H9 (cell line): ENCODE measurements around the gene GATA5. TPM values are rescaled to one million over a fixed set of nuclear protein-coding genes. Genes with fewer than 3 reads are reported as not detected.

Experiments
- DNase-seq: peaks from one replicate; pipeline ENCODE4 v3.0.0-alpha.2; 2017
- H2AFZ ChIP-seq: one replicate; pipeline ENCODE4 v1.6.1; 2013; ENCODE audit warnings: mild to moderate bottlenecking, low read length, control low read depth, moderate library complexity
- H2AK5ac ChIP-seq: 2 replicates; pipeline ENCODE4 v1.6.1; 2013; ENCODE audit warnings: low read length, control low read depth, mixed read lengths; ENCODE audit not compliant: insufficient read length
- H2BK120ac ChIP-seq: one replicate; pipeline ENCODE4 v1.6.1; 2013; ENCODE audit warnings: low read depth, mild to moderate bottlenecking, low read length, control low read depth, inconsistent platforms; ENCODE audit not compliant: poor library complexity, severe bottlenecking
- H2BK12ac ChIP-seq: 2 replicates; pipeline ENCODE4 v1.6.1; 2013; ENCODE audit warnings: low read length, control low read depth, mixed read lengths, low read depth; ENCODE audit not compliant: insufficient read length
- H2BK15ac ChIP-seq: 2 replicates; pipeline ENCODE4 v1.6.1; 2013; ENCODE audit warnings: low read depth, low read length, control low read depth
- H2BK20ac ChIP-seq: one replicate; pipeline ENCODE4 v1.6.1; 2013; ENCODE audit warnings: low read depth, mild to moderate bottlenecking, low read length, control low read depth, inconsistent platforms; ENCODE audit not compliant: poor library complexity, severe bottlenecking
- H2BK5ac ChIP-seq: 2 replicates; pipeline ENCODE4 v1.6.1; 2013; ENCODE audit warnings: low read length, control low read depth, mixed read lengths; ENCODE audit not compliant: insufficient read length
- H3K14ac ChIP-seq: 2 replicates; pipeline ENCODE4 v1.6.1; 2013; ENCODE audit warnings: low read length, control low read depth; ENCODE audit not compliant: insufficient read depth
- H3K18ac ChIP-seq: 2 replicates; pipeline ENCODE4 v1.6.1; 2013; ENCODE audit warnings: low read depth, mild to moderate bottlenecking, mixed read lengths, low read length, control low read depth; ENCODE audit not compliant: insufficient read length
- H3K23ac ChIP-seq: 2 replicates; pipeline ENCODE4 v1.6.1; 2013; ENCODE audit warnings: low read length, control low read depth, mixed read lengths, low read depth; ENCODE audit not compliant: insufficient read length
- H3K23me2 ChIP-seq: 2 replicates; pipeline ENCODE4 v1.6.1; 2013; ENCODE audit warnings: low read depth, mild to moderate bottlenecking, mixed read lengths, low read length, control low read depth; ENCODE audit not compliant: insufficient read length, poor library complexity, severe bottlenecking
- H3K27ac ChIP-seq: 2 replicates; pipeline ENCODE4 v1.5.1; 2013; ENCODE audit warnings: low read length, control low read depth, mixed read lengths, low read depth; ENCODE audit not compliant: insufficient read length
- H3K27me3 ChIP-seq: 2 replicates; pipeline ENCODE4 v1.6.1; 2013; ENCODE audit warnings: low read length, control low read depth, inconsistent platforms; ENCODE audit not compliant: insufficient read depth
- H3K4ac ChIP-seq: 2 replicates; pipeline ENCODE4 v1.6.1; 2013; ENCODE audit warnings: low read depth, mild to moderate bottlenecking, control low read depth, inconsistent platforms, low read length, moderate library complexity
- H3K4me1 ChIP-seq: 2 replicates; pipeline ENCODE4 v1.6.1; 2013; ENCODE audit warnings: low read length, control low read depth, inconsistent platforms; ENCODE audit not compliant: insufficient read depth
- H3K4me2 ChIP-seq: 2 replicates; pipeline ENCODE4 v1.6.1; 2013; ENCODE audit warnings: low read length, control low read depth, mixed read lengths; ENCODE audit not compliant: insufficient read length, insufficient read depth
- H3K56ac ChIP-seq: 2 replicates; pipeline ENCODE4 v1.6.1; 2013; ENCODE audit warnings: low read depth, mild to moderate bottlenecking, mixed read lengths, low read length, control low read depth; ENCODE audit not compliant: insufficient read length
- H3K79me1 ChIP-seq: 2 replicates; pipeline ENCODE4 v1.6.1; 2013; ENCODE audit warnings: low read depth, mild to moderate bottlenecking, moderate library complexity, low read length, control low read depth, inconsistent platforms; ENCODE audit not compliant: insufficient read depth, poor library complexity, severe bottlenecking
- H3K79me2 ChIP-seq: 2 replicates; pipeline ENCODE4 v1.6.1; 2013; ENCODE audit warnings: low read length, control low read depth, inconsistent platforms; ENCODE audit not compliant: insufficient read depth
- H3K9ac ChIP-seq: 2 replicates; pipeline ENCODE4 v1.6.1; 2013; ENCODE audit warnings: low read length, control low read depth, mixed read lengths; ENCODE audit not compliant: insufficient read length; ENCODE audit errors: extremely low read depth
- H3K9me3 ChIP-seq: one replicate; pipeline ENCODE4 v1.6.1; 2013; ENCODE audit warnings: low read depth, low read length, inconsistent platforms; ENCODE audit not compliant: control insufficient read depth
- H3T11ph ChIP-seq: one replicate; pipeline ENCODE4 v1.6.1; 2013; ENCODE audit warnings: mild to moderate bottlenecking, low read length, control low read depth, inconsistent platforms
- H4K20me1 ChIP-seq: one replicate; pipeline ENCODE4 v1.6.1; 2013; ENCODE audit not compliant: control insufficient read depth, insufficient read length, insufficient read depth
- H4K5ac ChIP-seq: 2 replicates; pipeline ENCODE4 v1.6.1; 2013; ENCODE audit warnings: low read depth, mild to moderate bottlenecking, mixed read lengths, low read length, control low read depth; ENCODE audit not compliant: insufficient read length
- H4K8ac ChIP-seq: replicated peaks from 2 replicates; pipeline ENCODE4 v1.6.1; 2013; ENCODE audit warnings: low read length, control low read depth, mixed read lengths, low read depth; ENCODE audit not compliant: insufficient read length
- H4K91ac ChIP-seq: 2 replicates; pipeline ENCODE4 v1.6.1; 2013; ENCODE audit warnings: low read depth, mild to moderate bottlenecking, moderate library complexity, mixed read lengths, low read length, control low read depth; ENCODE audit not compliant: insufficient read length
- H3K27ac Mint-ChIP-seq, 3 experiments: 2 replicates in 2 of 3; 3 replicates in 1 of 3; pipeline ENCODE4 v1.8.0; 2020 to 2021; ENCODE audit warnings: mixed read lengths in 3 of 3, mild to moderate bottlenecking in 1 of 3, moderate library complexity in 1 of 3
- H3K27me3 Mint-ChIP-seq: 2 replicates; pipeline ENCODE4 v1.8.0; 2021; ENCODE audit warnings: low read depth, mild to moderate bottlenecking, moderate library complexity, mixed read lengths
- H3K36me3 Mint-ChIP-seq, 3 experiments: 2 replicates in 2 of 3; 3 replicates in 1 of 3; pipeline ENCODE4 v1.8.0; 2020 to 2021; ENCODE audit warnings: low read depth in 3 of 3, mixed read lengths in 3 of 3; ENCODE audit not compliant: insufficient read depth in 1 of 3
- H3K4me1 Mint-ChIP-seq, 2 experiments: 2 replicates each; pipeline ENCODE4 v1.8.0; 2020; ENCODE audit warnings: mixed read lengths in 2 of 2
- H3K4me3 Mint-ChIP-seq, 2 experiments: 2 replicates in 1 of 2; 3 replicates in 1 of 2; pipeline ENCODE4 v1.8.0; 2020 to 2021; ENCODE audit warnings: mild to moderate bottlenecking in 2 of 2, mixed read lengths in 2 of 2, moderate library complexity in 1 of 2
- H3K9me3 Mint-ChIP-seq, 2 experiments: 2 replicates in 1 of 2; 3 replicates in 1 of 2; pipeline ENCODE4 v1.8.0; 2020; ENCODE audit warnings: mild to moderate bottlenecking in 2 of 2, mixed read lengths in 2 of 2, moderate library complexity in 1 of 2
- CTCF ChIP-seq: fragments of 200-600 bp; sonication (generic); conservative IDR thresholded peaks from 3 replicates; pipeline ENCODE4 v1.8.0; 2021; ENCODE audit warnings: antibody characterized with exemption, mild to moderate bottlenecking
- WGBS: extraction: QIAGEN DNeasy Blood & Tissue Kit; methylation state at CpG from one replicate; pipeline ENCODE4 v1.1.7; 2013; ENCODE audit warnings: missing lambda C conversion rate, low lambda C conversion rate, mixed read lengths; ENCODE audit not compliant: insufficient read length; ENCODE audit errors: extremely low coverage; 5-methylcytosine and 5-hydroxymethylcytosine counted together
- total RNA-seq: library from RNA; stranded (reverse); gene quantifications from 2 replicates; pipeline ENCODE4 v1.2.1, GENCODE V29; 2021

The GATA5 gene
- total RNA-seq, 1 experiment from 2014 or later: 0.24 TPM

GRCh38 chr20:62496568-62497218, 20.9 kb upstream of the GATA5 start:
- H3K9me3 Mint-ChIP-seq: peaks cover 2 to 9% of the 10 kb centered on the region in 2 experiments
- H3K9ac ChIP-seq: no peak overlapping the region
- peak; percentile 81 for DNase-seq
- H3K4me2 ChIP-seq: no peak overlapping the region
- no peak overlapping the region for H3K27ac ChIP-seq
- H3T11ph ChIP-seq: no peak overlapping the region
- H4K91ac ChIP-seq: no peak overlapping the region
- H2BK20ac ChIP-seq: no peak overlapping the region
- no peaks in the 10 kb centered on the region for H3K79me2 ChIP-seq
- H3K4me1 Mint-ChIP-seq: peaks cover 6 to 13% of the 10 kb centered on the region in 2 experiments; a peak in 3 of 4 replicates
- H2AFZ ChIP-seq: no peak overlapping the region
- H3K4ac ChIP-seq: no peak overlapping the region
- H3K79me1 ChIP-seq: no peaks in the 10 kb centered on the region
- no peak overlapping the region for H3K23ac ChIP-seq
- H3K23me2 ChIP-seq: no peaks in the 10 kb centered on the region
- no peaks in the 10 kb centered on the region for H3K27me3 ChIP-seq
- H3K14ac ChIP-seq: no peak overlapping the region
- no peak overlapping the region for H3K18ac ChIP-seq
- no peak overlapping the region for H4K8ac ChIP-seq
- no CpG with 5 or more reads among the region's 32 CpGs for WGBS
- no peaks in the 10 kb centered on the region for H3K4me1 ChIP-seq
- H3K27ac Mint-ChIP-seq: peak overlapping the region in 1 of 3 experiments; percentile 71; a peak in 1 of 7 replicates
- no peaks in the 10 kb centered on the region for H3K36me3 Mint-ChIP-seq
- H3K4me3 Mint-ChIP-seq: peak overlapping the region in 1 of 2 experiments; percentile 63; a peak in 1 of 5 replicates
- no peaks in the 10 kb centered on the region for H4K20me1 ChIP-seq
- no peak overlapping the region for H2BK12ac ChIP-seq
- no peak overlapping the region for H4K5ac ChIP-seq
- H3K56ac ChIP-seq: no peak overlapping the region
- no peak overlapping the region for H2AK5ac ChIP-seq
- H2BK120ac ChIP-seq: no peak overlapping the region
- no peak overlapping the region for H2BK15ac ChIP-seq
- TF ChIP-seq CTCF: peak; percentile 88
- peaks cover 22% of the 10 kb centered on the region for H3K27me3 Mint-ChIP-seq
- H2BK5ac ChIP-seq: no peak overlapping the region
- H3K9me3 ChIP-seq: no peaks in the 10 kb centered on the region
